Right lobe of liver (tissue), 4 donors: ENCODE results near the gene TMEM205.

Source experiments
- POLR2A ChIP-seq: fragments of 450-650 bp; IDR thresholded peaks from one replicate; pipeline ENCODE4 v1.6.1; 2017; ENCODE audit warnings: antibody characterized with exemption, mild to moderate bottlenecking
- TF ChIP-seq, protein P1 (sequence below), 4 donors: fragments of 200-600 bp in 3 of 4; fragments of 450-650 bp in 1 of 4; IDR thresholded peaks; one replicate each; pipeline versions ENCODE4 v1.5.1 to v1.8.0; 2016 to 2022; ENCODE audit warnings: antibody characterized with exemption in 4 of 4, mild to moderate bottlenecking in 2 of 4
- donor health status: DM: no; HTN: no; CAD: no.
- donor health status: DM: no; HTN: no; CAD: no.
- donor health status: DM: no; HTN: yes; CAD: no.

DNA sequence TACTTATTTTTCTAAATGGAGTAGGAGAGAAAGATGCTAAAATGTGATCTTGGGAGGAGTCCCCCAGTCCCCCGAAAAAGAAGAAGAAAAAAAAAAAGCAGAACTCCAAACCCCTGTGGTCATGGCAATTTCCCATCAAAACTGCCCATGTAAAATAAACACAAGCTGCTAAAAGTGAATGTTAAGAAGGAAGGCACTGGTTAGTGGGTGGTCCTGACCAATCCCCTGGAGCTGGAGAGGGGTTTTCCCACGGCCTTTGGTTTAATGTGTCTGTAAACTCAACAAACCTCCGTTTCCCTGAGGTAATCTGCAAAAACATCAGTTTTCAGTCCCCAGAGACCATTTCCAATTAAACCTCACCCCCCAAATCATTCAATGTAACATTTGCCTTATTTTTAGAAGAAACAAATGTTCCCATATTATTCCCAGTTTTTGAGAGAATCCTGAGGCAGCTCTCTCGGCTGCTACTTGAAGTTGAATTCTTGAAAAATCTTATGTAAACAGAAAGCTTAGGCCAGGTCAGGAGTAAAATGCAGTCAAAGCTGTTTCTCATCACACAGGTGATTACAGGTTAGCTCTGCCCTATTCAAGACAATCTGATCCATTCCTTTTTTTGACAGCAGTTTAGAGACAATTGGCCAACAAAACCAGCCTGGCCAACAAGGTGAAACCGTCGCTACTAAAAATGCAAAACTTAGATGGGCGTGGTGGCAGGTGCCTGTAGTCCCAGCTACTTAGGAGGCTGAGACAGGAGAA lies 23.6 kb downstream of the TMEM205 start:
- TF ChIP-seq, protein P1, sequence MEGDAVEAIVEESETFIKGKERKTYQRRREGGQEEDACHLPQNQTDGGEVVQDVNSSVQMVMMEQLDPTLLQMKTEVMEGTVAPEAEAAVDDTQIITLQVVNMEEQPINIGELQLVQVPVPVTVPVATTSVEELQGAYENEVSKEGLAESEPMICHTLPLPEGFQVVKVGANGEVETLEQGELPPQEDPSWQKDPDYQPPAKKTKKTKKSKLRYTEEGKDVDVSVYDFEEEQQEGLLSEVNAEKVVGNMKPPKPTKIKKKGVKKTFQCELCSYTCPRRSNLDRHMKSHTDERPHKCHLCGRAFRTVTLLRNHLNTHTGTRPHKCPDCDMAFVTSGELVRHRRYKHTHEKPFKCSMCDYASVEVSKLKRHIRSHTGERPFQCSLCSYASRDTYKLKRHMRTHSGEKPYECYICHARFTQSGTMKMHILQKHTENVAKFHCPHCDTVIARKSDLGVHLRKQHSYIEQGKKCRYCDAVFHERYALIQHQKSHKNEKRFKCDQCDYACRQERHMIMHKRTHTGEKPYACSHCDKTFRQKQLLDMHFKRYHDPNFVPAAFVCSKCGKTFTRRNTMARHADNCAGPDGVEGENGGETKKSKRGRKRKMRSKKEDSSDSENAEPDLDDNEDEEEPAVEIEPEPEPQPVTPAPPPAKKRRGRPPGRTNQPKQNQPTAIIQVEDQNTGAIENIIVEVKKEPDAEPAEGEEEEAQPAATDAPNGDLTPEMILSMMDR (IDR thresholded peaks at IDR 0.05), result no peak
- no peak for TF ChIP-seq POLR2A
